HepG2 (cell line): ENCODE data around the gene ERP44. TPM values are rescaled to one million over a fixed set of nuclear protein-coding genes. Genes with fewer than 3 reads are reported as not detected.
A peak's percentile ranks its signal among the peaks of the same experiment; 100 is the strongest.

Experiments used
- ARID5B ChIP-seq: IDR thresholded peaks from 2 replicates; pipeline ENCODE4 v1.4.0; 2020; ENCODE audit warnings: mild to moderate bottlenecking, missing genetic modification reagents
- ERF ChIP-seq: IDR thresholded peaks from 2 replicates; pipeline ENCODE4 v1.6.1; 2018; ENCODE audit warnings: missing biosample characterization, missing genetic modification reagents
- FLYWCH1 ChIP-seq: sonication (generic); formaldehyde crosslinking; IDR thresholded peaks from 2 replicates; pipeline ENCODE4 v1.8.1; 2023; ENCODE audit warnings: mild to moderate bottlenecking, missing genetic modification reagents
- FOXC1 ChIP-seq: sonication (generic); formaldehyde crosslinking; IDR thresholded peaks from 2 replicates; pipeline ENCODE4 v1.8.0; 2022; ENCODE audit warnings: mild to moderate bottlenecking, missing genetic modification reagents, borderline replicate concordance
- GATA4 ChIP-seq: sonication (generic); IDR thresholded peaks from 2 replicates; pipeline ENCODE4 v1.6.1; 2016; ENCODE audit warnings: antibody characterized with exemption, low read depth, borderline replicate concordance
- GLI4 ChIP-seq: sonication (generic); formaldehyde crosslinking; IDR thresholded peaks from 2 replicates; pipeline ENCODE4 v1.5.1; 2020; ENCODE audit warnings: missing genetic modification reagents, mild to moderate bottlenecking, moderate library complexity, borderline replicate concordance
- HNRNPK ChIP-seq: fragments of 200-400 bp; formaldehyde crosslinking; IDR thresholded peaks from 2 replicates; pipeline ENCODE4 v1.6.1; 2018; ENCODE audit warnings: low read length, low read depth, moderate library complexity, mild to moderate bottlenecking; ENCODE audit not compliant: poor library complexity, severe bottlenecking
- HOXA3 ChIP-seq: sonication (generic); formaldehyde crosslinking; IDR thresholded peaks from 2 replicates; pipeline ENCODE4 v1.5.0; 2020; ENCODE audit warnings: missing genetic modification reagents
- KLF16 ChIP-seq, 2 experiments: sonication (generic) in 1 of 2; formaldehyde crosslinking in 1 of 2; IDR thresholded peaks; 2 replicates each; pipeline versions ENCODE4 v1.6.1 to v1.8.0; 2016 to 2023; ENCODE audit warnings: missing genetic modification reagents in 2 of 2, missing compliant biosample characterization in 1 of 2
- SAP130 ChIP-seq: IDR thresholded peaks from 2 replicates; pipeline ENCODE4 v1.6.1; 2016; ENCODE audit warnings: low read depth
- SP2 ChIP-seq: sonication (generic); formaldehyde crosslinking; IDR thresholded peaks from 2 replicates; pipeline ENCODE4 v1.5.1; 2020; ENCODE audit warnings: mild to moderate bottlenecking, missing genetic modification reagents
- TARDBP ChIP-seq: sonication (generic); formaldehyde crosslinking; IDR thresholded peaks from 2 replicates; pipeline ENCODE4 v1.8.0; 2022; ENCODE audit warnings: mild to moderate bottlenecking, missing genetic modification reagents
- TSC22D2 ChIP-seq: sonication (generic); formaldehyde crosslinking; IDR thresholded peaks from 2 replicates; pipeline ENCODE4 v1.5.1; 2020; ENCODE audit warnings: missing genetic modification reagents, mild to moderate bottlenecking, borderline replicate concordance
- ZFAT ChIP-seq: sonication (generic); formaldehyde crosslinking; conservative IDR thresholded peaks from 2 replicates; pipeline ENCODE4 v1.8.1; 2023; ENCODE audit warnings: missing genetic modification reagents, inconsistent platforms
- ZFY ChIP-seq: sonication (generic); formaldehyde crosslinking; IDR thresholded peaks from 2 replicates; pipeline ENCODE4 v1.4.0; 2020; ENCODE audit warnings: missing genetic modification reagents
- ZKSCAN8 ChIP-seq: IDR thresholded peaks from 2 replicates; pipeline ENCODE4 v1.6.1; 2016; ENCODE audit warnings: borderline replicate concordance, missing genetic modification reagents, missing compliant biosample characterization
- ZNF124 ChIP-seq: sonication (generic); formaldehyde crosslinking; IDR thresholded peaks from 2 replicates; pipeline ENCODE4 v1.4.0; 2020; ENCODE audit warnings: missing genetic modification reagents
- ZNF501 ChIP-seq: sonication (generic); formaldehyde crosslinking; IDR thresholded peaks from 2 replicates; pipeline ENCODE4 v1.5.1; 2020; ENCODE audit warnings: mild to moderate bottlenecking, moderate library complexity, missing genetic modification reagents
- ZNF639 ChIP-seq: conservative IDR thresholded peaks from 2 replicates; pipeline ENCODE4 v1.6.1; 2018; ENCODE audit warnings: missing genetic modification reagents
- ZNF749 ChIP-seq: sonication (generic); formaldehyde crosslinking; IDR thresholded peaks from 2 replicates; pipeline ENCODE4 v1.8.0; 2022; ENCODE audit warnings: mild to moderate bottlenecking, missing genetic modification reagents, moderate library complexity, borderline replicate concordance
- ZNF83 ChIP-seq: sonication (generic); formaldehyde crosslinking; IDR thresholded peaks from 2 replicates; pipeline ENCODE4 v1.4.0; 2020; ENCODE audit warnings: missing genetic modification reagents, mild to moderate bottlenecking, borderline replicate concordance
- ZUFSP ChIP-seq: sonication (generic); formaldehyde crosslinking; IDR thresholded peaks from 2 replicates; pipeline ENCODE4 v1.9.0; 2021; ENCODE audit warnings: missing genetic modification reagents, mild to moderate bottlenecking, borderline replicate concordance
- polyA plus RNA-seq, 8 experiments: library from polyadenylated mRNA; depleted of rRNA in 3 of 8; stranded (reverse) in 7 of 8; unstranded in 1 of 8; fragments of >200 nt; fragmentation: Illumina TruSeq in 4 of 8; extraction: Trizol in 4 of 8; gene quantifications; 2 replicates each; pipeline versions ENCODE4 v1.2.1 to v1.2.3, GENCODE V29; 2011 to 2016; ENCODE audit warnings: low read depth in 4 of 8, missing spikeins in 1 of 8, mixed read lengths in 1 of 8; ENCODE audit not compliant: insufficient read depth in 1 of 8
- total RNA-seq, 5 experiments: library from RNA; depleted of rRNA; stranded (reverse); fragments of >200 nt; fragmentation: Illumina TruSeq; extraction: Trizol; gene quantifications; 2 replicates each; pipeline ENCODE4 v1.2.3, GENCODE V29; 2016; ENCODE audit warnings: low read depth in 1 of 5

ERP44 gene
- total and polyA plus RNA-seq, 2 of the 13 experiments (the other 11 are each of a cell fraction or from before 2014, with no cell fraction given) = 8.9 to 13.8 TPM

GRCh38 chr9:100098046-100098886 is 534 bp downstream of the ERP44 start (continued):
- TF ChIP-seq ARID5B (peak; percentile 2; the same call in 1 of the 2 replicates), SAP130 (CRISPR knock-in tag) (peak; percentile 75), ZFY (CRISPR knock-in tag) (no peak), HOXA3 (no peak), ZNF501 (CRISPR knock-in tag) (peak; percentile 90), GATA4 (no peak), TSC22D2 (no peak), ZUFSP (no peak), ERF (CRISPR knock-in tag) (0 out of 2 replicates have a peak, but pooled peaks have one; percentile 19), ZFAT (CRISPR knock-in tag) (no peak), ZNF639 (CRISPR knock-in tag) (no peak), KLF16 (CRISPR knock-in tag; IDR thresholded peaks at IDR 0.05) (peak in 1 of 2 experiments; percentile 62; a peak in 1 of 4 replicates), GLI4 (peak; percentile 83; the same call in 1 of the 2 replicates), HNRNPK (no peak), FOXC1 (CRISPR knock-in tag) (no peak), ZKSCAN8 (CRISPR knock-in tag) (peak; percentile 31; the same call in 1 of the 2 replicates), ZNF124 (CRISPR knock-in tag) (no peak), SP2 (CRISPR knock-in tag) (no peak; the same call in none of the 2 replicates), FLYWCH1 (CRISPR knock-in tag) (peak; percentile 84; the same call in 1 of the 2 replicates), TARDBP (0 out of 2 replicates have a peak, but pooled peaks have one; percentile 29), ZNF83 (CRISPR knock-in tag) (peak; percentile 19; the same call in 1 of the 2 replicates), ZNF749 (CRISPR knock-in tag) (no peak)
